HUES48 (cell line): ENCODE measurements around the gene PMM2.
"Not testable (repeated sequence)": the region's sequence is repeated elsewhere in the genome, so short reads cannot be mapped to it uniquely, and the experiment has no call there.

Experiments used
- H3K27ac ChIP-seq: one replicate; pipeline ENCODE4 v1.7.0; 2013; ENCODE audit warnings: low read depth, low read length, inconsistent platforms
- H3K27me3 ChIP-seq: 2 replicates; pipeline ENCODE4 v1.6.1; 2013; ENCODE audit warnings: mild to moderate bottlenecking, low read length; ENCODE audit not compliant: control insufficient read depth, insufficient read depth
- H3K36me3 ChIP-seq: 2 replicates; pipeline ENCODE4 v1.6.1; 2013; ENCODE audit warnings: low read length; ENCODE audit not compliant: control insufficient read depth, insufficient read depth
- H3K4me1 ChIP-seq: 2 replicates; pipeline ENCODE4 v1.6.1; 2013; ENCODE audit warnings: mild to moderate bottlenecking, low read length; ENCODE audit not compliant: control insufficient read depth, insufficient read depth
- H3K4me3 ChIP-seq: 2 replicates; pipeline ENCODE4 v1.5.1; 2013; ENCODE audit warnings: mild to moderate bottlenecking, low read depth, low read length
- H3K9ac ChIP-seq: 2 replicates; pipeline ENCODE4 v1.6.1; 2013; ENCODE audit warnings: mild to moderate bottlenecking, low read depth, low read length, moderate library complexity
- H3K9me3 ChIP-seq: 2 replicates; pipeline ENCODE4 v1.6.1; 2013; ENCODE audit warnings: low read length; ENCODE audit not compliant: control insufficient read depth, insufficient read depth

Gene PMM2

GRCh38 chr16:8797364-8798173, at the start of gene PMM2, which contains the start of gene TMEM186:
TSS of gene PMM2 (plus strand) at chr16:8797839. CDS start at chr16:8797883, 44 bp downstream.
TSS of gene TMEM186 (minus strand) at chr16:8797639. CDS start at chr16:8797614, 25 bp downstream.
- Histone ChIP-seq H3K9me3 (no peaks in the 10 kb centered on the region), H3K27me3 (no peaks in the 10 kb centered on the region), H3K9ac (peak within 1 kb of the TSS; percentile 78), H3K36me3 (peaks cover 28% of the 10 kb centered on the region), H3K27ac (peak within 1 kb of the TSS; percentile 75), H3K4me1 (peaks cover 5% of the 10 kb centered on the region), H3K4me3 (peak within 1 kb of the TSS; percentile 87)

- H3K27me3 ChIP-seq, H3K36me3 ChIP-seq: not testable (repeated sequence)
Observed at GRCh38 chr16:8748944-8749343, 48.7 kb upstream of the PMM2 start.

GRCh38 chr16:8751481-8752311, 45.9 kb upstream of the PMM2 start:
- Histone ChIP-seq H3K9ac (no peak overlapping the region), H3K36me3 (no peaks in the 10 kb centered on the region), H3K4me1 (no peaks in the 10 kb centered on the region), H3K9me3 (no peaks in the 10 kb centered on the region), H3K27me3 (no peaks in the 10 kb centered on the region), H3K4me3 (no peak overlapping the region), H3K27ac (no peak overlapping the region)

More at GRCh38 chr16:8748944-8749343, 48.7 kb upstream of the PMM2 start:
- H3K4me3 ChIP-seq, H3K4me1 ChIP-seq, H3K27ac ChIP-seq, H3K9ac ChIP-seq, H3K9me3 ChIP-seq: not testable (repeated sequence)

GRCh38 chr16:8752706-8753105, 44.9 kb upstream of the PMM2 start:
- Histone ChIP-seq H3K4me3 (no peak overlapping the region), H3K9me3 (no peaks in the 10 kb centered on the region), H3K27ac (no peak overlapping the region), H3K9ac (no peak overlapping the region), H3K27me3 (no peaks in the 10 kb centered on the region), H3K4me1 (no peaks in the 10 kb centered on the region), H3K36me3 (no peaks in the 10 kb centered on the region)

- H3K4me3 ChIP-seq, result no peak overlapping the region
- no peaks in the 10 kb centered on the region for H3K4me1 ChIP-seq
- H3K9me3 ChIP-seq, result no peaks in the 10 kb centered on the region
- H3K9ac ChIP-seq, result no peak overlapping the region
- no peaks in the 10 kb centered on the region for H3K27me3 ChIP-seq
- H3K27ac ChIP-seq, result no peak overlapping the region
- H3K36me3 ChIP-seq, result no peaks in the 10 kb centered on the region
Observed at GRCh38 chr16:8753416-8754054, 44.1 kb upstream of the PMM2 start.

- Histone ChIP-seq H3K27me3 (no peaks in the 10 kb centered on the region), H3K36me3 (no peaks in the 10 kb centered on the region), H3K27ac (no peak overlapping the region), H3K4me1 (no peaks in the 10 kb centered on the region), H3K4me3 (no peak overlapping the region), H3K9ac (no peak overlapping the region), H3K9me3 (no peaks in the 10 kb centered on the region)
Observed at GRCh38 chr16:8756755-8757154, 40.9 kb upstream of the PMM2 start.

- no peaks in the 10 kb centered on the region for H3K36me3 ChIP-seq
- no peak overlapping the region for H3K4me3 ChIP-seq
- H3K27me3 ChIP-seq, result no peaks in the 10 kb centered on the region
- no peaks in the 10 kb centered on the region for H3K4me1 ChIP-seq
- H3K9ac ChIP-seq, result no peak overlapping the region
- H3K27ac ChIP-seq, result no peak overlapping the region
- no peaks in the 10 kb centered on the region for H3K9me3 ChIP-seq
Observed at GRCh38 chr16:8758022-8758421, 39.6 kb upstream of the PMM2 start.

GRCh38 chr16:8760021-8760420, 37.6 kb upstream of the PMM2 start:
- H3K27ac ChIP-seq, result no peak overlapping the region
- H3K4me3 ChIP-seq, result no peak overlapping the region
- no peak overlapping the region for H3K9ac ChIP-seq
- no peaks in the 10 kb centered on the region for H3K27me3 ChIP-seq
- no peaks in the 10 kb centered on the region for H3K36me3 ChIP-seq
- no peaks in the 10 kb centered on the region for H3K9me3 ChIP-seq
- peaks cover 12% of the 10 kb centered on the region for H3K4me1 ChIP-seq

- H3K4me1 ChIP-seq, result peaks cover 12% of the 10 kb centered on the region
- H3K36me3 ChIP-seq, result no peaks in the 10 kb centered on the region
- H3K9ac ChIP-seq, result no peak overlapping the region
- no peaks in the 10 kb centered on the region for H3K27me3 ChIP-seq
- H3K9me3 ChIP-seq, result no peaks in the 10 kb centered on the region
- H3K4me3 ChIP-seq, result no peak overlapping the region
- no peak overlapping the region for H3K27ac ChIP-seq
Observed at GRCh38 chr16:8761078-8761477, 36.6 kb upstream of the PMM2 start.

- Histone ChIP-seq H3K27ac (no peak overlapping the region), H3K4me3 (no peak overlapping the region), H3K9me3 (no peaks in the 10 kb centered on the region), H3K9ac (no peak overlapping the region), H3K27me3 (no peaks in the 10 kb centered on the region), H3K36me3 (no peaks in the 10 kb centered on the region), H3K4me1 (peaks cover 12% of the 10 kb centered on the region)
Observed at GRCh38 chr16:8762254-8762653, 35.4 kb upstream of the PMM2 start.
